ENCODE data around the gene METTL16.

METTL16 gene

DNA sequence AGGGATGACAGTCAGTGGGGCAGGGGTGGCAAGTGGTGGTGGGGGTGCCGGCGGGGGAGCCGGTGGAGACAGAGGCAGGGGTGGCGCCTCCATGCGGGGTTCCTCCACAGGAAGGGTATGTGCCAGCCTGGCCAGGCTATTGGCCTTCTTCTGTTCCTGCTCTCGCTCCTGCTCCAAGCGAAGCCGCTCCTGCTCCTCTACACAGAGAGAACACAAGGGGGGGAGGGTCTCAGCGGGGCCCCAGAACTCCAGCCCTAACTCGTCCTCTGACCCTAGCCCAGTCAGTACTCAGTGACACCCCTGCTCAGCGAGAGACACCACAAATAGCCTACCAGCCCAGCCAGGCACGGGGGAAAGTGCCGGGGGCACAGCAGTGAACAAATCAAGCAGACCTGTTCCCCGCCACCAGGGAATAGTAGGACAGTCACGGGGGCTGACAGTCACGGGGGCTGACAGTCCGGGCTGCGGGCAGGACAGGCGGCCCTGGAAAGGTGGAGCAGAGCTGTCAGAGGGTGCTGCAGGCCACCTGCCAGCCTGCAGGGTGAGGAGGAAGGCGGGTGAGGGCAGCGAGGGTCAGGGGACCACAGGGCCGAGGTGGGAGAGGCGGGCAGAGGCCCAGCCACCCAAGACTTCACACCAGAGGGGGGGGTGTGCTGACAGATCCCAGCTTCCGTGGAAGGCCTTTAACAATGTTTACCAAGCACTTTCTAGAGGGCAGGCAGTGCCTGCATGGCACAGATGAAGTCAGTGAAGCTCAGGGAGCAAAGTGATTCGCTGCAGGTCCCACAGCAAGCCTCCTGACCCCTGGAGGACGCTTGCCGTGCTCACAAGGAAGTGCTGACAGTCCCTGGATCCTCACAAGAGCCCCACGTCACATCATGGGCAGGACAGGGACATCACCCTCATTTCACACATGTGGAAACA lies 116.2 kb downstream of the METTL16 start:
- no peak for DNase-seq (ENCODE audit: low spot score)

DNA sequence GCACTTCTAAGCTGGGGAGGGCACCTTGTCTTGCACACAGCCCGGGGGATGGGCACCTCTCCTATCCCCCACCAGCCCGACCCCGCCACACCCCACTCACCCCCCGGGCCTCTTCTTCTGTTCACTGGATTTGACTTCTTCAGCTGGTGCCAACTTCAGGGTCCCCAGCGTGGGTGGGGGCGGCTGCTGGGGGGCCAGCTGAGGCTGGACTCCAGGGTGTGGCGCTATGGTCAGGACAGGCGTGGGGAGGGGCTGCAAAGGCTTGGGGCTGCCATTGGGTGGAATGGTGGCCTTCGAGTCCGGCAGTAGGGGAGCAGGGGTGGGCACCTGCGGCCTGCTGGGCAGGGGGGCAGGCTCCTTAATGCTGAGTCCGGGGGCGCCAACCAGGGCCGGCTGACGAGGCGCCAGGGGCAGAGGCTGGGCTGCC lies 116.9 kb downstream of the METTL16 start:
- DNase-seq (ENCODE audit: low spot score): no peak

DNA sequence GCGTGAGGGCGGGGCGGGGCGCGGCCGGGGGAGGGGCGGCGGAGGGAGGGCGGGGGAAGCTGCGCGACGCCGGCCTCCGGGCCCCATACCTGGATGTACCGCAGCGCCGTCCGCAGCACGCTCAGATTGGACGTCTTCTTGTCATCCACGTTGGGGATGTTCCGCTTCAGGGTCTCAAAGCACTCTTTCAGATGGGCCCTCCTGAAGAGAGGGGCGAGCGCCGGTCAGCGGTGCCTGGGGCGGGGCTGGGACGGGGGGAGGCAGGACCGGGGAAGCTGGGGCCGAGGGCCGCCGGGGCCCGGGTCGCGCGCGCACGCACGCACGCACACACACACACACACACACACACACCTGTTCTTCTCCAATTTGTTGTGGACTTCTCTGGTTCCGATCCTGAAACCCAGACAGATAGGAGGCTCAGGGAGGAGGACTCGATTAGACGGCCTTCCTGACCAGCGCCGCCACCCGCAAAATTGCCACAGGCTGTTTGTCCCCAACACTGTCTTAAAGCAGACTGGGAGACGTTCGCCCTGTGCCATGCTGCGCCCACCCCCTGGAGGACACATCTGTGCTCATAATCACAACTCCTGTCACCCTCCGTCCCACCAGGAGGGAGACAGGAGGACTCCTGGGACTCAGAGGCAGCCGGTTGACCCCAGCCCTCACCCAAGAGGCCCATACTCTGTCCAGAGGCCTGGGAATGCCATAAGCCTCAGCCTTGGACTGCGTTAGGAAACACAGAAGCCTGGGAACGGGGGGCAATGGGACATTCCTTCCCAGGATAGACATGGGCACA lies 117.5 kb downstream of the METTL16 start:
- DNase-seq (ENCODE audit: low spot score): no peak

DNA sequence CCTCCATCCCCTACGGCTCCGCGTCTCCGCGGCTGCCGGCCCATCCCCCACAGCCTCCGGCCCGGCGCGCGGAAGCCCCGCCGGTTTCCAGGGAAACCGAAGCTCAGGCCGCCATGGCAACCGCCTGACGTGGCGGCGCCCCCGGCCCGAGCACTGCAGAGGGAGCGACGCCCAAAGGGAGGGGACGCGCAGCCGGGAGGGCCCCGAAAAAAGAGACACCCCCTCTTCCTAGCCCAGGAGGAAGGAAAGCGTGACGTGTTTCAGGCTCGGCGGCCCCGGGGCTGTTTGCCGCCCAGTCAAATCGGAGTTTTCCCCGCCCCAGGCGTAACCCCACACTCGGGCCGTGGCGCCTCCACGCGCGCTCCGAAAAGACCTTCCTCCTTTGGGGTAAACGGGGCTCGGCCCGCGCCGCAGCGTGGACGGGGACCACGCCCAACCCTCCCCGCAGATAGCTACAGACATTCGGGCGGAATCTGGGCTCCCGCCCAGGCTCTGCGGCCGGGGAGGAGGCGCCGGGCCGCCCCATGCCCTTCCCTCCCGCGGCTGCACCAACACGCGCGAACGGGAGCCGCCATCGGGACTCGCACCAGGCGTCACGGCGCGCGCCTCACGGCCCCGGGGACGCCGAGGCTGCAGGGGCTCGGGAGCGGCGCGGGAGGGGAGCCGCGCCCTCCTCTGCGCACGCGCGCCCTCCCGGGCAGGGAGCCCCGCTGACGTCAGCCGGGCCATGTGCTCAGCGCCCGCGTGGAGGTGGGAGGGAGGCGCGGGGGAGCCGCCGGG lies 118.3 kb downstream of the METTL16 start:
- DNase-seq (ENCODE audit: low spot score): peak; percentile 90

DNA sequence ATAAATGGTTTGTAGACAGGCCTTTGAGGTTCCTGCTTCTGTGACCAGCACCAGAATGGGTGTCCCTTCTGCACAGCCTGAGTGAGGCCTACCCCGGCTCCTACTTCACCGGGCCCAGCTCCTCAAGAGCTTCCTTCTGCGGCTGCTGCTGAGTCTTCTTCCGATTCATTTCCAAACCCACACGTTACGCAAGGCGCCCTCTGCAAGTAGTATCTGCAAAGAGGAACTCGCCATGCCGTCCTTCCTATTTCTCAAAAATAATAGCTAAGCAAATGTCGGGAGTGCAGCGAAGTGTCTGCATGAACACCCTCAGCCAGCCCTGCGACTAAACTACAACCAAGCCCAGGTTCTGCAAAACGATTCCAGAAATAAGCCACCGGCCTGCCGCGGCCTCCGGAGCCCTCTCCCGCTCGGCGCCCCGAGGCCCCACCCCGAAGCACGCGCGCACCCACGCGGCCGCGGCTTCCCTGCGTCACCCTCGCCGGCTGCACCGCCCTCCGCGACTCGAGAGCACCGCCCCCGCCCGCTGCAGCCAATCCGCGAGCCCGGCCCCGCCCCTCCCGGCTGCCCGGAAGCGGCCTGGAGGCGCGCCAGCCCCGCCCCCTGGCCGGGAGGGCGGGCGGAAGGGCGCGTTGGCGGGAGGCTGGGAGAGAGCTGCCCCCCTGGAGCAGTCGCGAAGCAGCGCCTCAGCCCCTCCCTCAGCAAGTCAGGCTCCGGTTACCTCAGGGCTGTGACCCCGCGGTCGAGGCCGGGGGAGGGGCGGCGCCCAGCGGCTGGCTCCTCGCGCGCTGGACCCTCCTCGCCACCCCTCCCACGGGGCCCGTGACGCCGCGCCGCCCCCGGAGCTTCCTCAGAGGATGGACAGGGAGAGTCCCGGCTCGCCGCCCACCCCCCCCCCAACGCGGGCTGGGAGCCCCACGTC lies 119.2 kb downstream of the METTL16 start:
- peak; percentile 97 for DNase-seq (ENCODE audit: low spot score)

DNA sequence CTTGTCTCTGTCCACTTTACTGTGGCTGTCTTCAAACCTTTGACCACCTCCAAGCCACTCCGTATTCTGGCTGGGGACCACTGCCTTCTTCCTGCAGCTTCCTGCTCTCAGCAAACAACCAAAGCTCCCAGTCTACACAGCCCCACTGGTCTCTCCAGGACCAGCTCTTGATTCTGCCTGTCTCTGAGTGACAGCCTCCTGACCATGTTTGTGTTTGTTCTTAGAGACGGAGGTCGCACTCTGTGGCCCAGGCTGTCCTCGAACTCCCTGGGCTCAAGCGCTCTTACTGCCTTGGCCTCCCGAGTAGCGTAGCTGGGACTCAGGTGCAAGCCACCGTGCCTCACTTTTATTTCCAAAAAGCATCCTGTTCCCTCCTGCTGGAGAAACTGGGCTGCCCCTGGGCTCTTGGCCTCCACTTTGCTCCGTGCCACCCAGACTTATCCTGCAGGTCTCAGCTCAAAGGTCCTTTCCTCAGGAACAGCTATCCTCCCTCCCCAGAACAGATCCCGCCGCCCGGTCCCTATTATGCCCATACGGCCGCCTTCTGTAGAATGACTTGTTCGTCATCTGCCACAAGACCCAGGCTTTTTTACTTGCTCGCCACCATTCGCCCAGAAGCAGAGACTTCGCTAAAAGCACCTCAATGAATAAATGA lies 120.0 kb downstream of the METTL16 start:
- no peak for DNase-seq (ENCODE audit: low spot score)

DNA sequence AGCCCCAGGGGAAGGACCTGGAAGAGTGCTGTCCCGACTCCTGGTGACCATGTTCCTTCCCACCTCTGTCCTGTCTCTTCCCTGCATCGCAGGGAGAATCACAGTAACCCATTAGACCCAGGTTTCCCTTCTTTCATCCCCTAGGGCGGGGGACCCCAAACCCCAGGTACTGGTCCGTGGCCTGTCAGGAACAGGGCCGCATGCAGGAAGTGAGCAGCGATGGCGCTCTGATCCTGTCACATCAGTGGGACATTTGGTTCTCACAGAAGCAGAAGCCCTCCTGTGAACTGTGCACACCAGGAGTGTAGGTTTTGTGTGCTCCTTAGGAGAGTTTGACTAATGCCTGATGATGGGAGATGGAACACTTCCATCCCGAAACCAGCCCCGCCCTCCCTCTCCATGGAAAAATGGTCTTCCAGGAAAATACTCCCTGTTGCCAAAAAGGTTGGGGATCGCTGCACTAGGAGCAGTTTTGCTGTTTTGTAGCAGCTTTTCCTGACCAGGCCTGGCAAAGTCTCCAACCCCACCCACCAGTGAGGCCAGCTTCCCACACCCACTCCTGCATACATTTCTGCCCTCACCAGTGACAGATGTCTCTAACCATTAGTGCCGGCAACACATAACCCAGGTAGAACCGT lies 121.4 kb downstream of the METTL16 start:
- no peak for DNase-seq (ENCODE audit: low spot score)

DNA sequence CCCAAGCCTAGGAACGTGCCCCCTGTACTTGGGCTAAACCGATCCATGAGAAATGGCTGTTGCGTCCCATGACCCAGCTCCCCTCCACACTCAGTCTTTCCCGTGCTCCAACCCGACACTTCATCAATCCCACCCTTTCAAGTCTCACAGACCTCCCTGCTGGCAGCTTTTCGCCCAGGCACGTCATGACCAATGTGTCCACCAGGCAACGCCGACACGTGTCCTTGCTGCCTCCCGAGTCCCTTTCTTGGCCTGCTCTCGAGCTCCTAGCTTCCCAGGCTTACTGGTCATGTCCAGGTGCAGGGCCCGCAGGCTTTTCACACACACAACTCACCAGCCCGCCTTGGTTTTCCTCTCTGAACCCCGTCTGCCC lies 123.0 kb downstream of the METTL16 start:
- no peak for DNase-seq (ENCODE audit: low spot score)

DNA sequence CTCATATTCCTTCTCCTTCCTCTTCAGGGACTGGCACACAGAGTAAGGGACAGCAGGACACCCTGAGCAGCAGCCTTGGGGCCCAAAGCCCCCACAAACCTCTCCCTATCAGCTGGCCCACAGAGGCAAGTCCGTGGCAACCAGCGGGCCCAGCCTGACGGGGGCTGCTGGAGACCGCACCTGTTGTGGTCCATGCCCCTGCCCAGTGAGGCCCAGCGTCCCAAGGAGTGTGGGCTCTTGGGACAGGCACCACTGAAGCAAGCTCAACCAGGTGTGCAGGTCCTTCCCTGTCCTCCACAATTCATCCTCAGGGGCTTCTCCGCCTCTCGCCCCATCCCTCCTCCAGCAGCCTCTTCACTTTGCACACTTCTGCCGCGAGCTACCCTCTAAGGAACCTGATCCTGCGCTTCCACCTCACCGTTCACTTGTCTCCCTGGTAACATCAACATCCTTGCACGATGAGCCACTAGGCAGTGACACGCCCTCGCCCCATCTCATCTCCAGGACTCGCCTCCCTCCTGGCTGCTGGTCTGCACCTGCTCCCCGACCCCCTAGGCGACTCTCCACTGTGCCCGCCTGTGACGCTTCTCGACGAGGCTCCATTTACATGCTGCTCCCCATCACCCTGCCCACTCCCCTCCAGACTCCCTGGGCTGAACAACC lies 123.5 kb downstream of the METTL16 start:
- DNase-seq (ENCODE audit: low spot score): no peak

DNA sequence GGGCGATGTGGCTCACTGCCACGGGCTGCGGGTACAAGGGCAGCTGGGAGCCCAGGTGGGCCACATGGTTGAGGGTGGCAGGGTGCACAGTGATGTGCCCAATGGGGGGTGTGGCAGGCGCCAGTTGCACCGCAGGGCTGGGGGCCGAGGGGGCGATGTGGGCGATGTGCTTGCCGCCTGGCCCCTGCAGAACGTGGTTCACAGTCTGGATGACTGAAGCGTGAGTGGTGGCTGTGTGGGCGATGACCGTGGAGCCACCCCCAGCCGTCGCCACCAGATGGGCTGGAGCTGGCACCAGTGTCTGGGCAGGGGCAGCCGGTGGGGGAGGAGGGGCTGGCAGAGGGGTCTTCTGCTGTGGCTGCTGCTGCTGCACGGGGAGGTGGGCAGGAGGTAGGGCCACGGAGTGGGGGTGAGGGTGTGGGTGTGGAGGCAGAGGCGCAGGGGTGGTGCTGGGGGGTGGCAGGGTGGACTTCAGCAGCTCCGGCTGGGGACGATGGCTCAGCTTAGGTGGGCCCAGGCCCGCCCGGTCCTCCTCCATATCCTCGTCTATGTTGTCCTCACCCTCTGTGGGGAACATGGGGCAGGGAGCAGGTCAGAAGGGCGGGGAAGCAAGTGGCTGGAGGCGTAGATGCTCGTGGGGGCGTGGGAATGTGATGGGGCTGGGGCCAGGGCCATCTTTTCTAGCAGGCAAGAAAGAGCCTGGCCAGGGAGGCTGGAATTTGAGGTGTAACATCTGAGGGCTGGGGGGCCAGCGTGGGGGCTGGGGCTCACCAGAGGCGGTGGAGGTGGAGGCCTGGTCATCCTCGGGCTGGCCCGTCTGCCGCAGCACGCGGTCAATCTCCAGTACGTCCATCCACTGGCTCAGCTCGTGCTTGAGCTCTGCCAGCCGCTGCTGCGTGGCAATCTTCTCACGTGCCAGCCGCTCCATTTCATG lies 124.3 kb downstream of the METTL16 start:
- no peak for DNase-seq (ENCODE audit: low spot score)

DNA sequence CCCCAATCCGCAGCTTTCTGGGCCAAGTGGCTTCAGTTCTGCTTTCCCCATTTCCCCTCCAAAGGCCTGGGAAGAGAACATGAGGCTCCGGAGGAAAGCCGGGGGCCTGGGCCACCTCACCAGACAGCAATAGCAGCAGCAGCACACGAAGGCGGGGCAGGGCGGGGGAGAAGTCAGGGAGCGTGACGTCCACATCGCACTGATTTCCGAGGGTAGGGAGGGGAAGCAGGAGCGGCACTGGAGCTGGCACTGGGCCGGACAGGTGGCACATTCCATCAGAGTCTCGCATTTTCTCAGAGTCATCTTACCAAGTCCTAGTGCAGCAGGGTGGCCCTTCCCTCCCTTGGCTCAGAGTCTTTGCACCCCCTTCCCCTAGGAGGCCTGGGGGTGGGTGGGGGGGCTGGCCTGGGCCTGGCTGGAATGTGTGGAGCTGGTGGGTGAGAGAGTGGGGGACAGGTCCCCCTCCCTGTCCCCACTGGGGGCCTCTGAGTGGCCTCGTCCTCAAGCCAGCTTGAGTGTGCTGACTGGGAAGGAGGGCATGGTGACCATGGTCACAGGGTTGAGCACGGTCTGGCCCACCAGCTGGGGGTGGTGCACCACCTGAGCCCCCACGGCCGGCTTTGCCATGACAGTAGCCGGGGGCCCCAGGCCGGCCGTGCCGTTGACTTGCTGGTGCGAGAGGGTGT lies 125.1 kb downstream of the METTL16 start:
- no peak for DNase-seq (ENCODE audit: low spot score)

DNA sequence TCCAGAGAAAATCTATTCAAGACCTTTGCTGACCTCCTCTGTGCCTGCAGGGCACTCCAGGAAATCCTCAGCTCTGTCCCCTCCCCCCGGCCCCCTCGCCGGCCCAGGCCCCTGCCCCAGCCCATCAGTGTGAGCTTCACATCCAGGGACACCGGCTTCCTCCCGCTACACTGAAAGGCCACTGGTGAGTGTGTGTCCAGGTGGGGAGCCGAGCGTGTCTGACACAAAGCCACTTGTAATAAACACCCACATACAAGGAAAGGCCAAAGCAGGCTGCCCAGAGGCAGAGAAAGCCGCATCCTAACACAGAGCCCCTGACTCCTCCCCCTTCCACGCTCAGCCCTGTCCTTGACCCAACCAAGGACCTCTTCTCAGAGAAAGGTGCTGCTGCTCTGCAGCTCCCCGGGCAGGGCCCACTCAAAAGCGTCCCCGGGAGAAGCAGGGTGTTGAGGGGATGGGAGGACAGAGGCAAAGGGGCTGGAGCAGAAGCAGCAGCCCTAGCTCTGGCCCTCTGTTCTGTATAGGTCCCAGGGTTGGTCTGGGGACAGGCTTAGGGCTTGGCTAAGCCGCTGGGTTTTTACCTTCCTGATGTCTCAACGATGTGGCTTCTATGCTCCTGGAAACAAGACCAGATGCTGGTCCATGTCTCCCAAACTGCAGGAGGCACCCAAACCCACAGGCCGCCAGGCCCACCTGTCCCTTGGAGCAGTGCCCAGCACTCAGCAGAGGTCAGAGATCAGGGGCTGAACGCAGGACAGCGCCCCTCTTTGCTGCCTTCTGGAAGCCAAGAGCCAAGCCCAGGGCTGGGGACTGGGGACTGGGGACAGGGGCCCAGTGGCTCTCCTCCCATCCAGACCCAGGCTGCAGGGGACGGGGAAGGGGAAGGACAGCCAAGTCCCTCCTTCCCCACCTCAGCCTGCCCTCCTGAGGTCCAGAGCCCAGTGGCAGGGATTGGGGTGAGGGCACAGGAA lies 126.2 kb downstream of the METTL16 start:
- no peak for DNase-seq (ENCODE audit: low spot score)

DNA sequence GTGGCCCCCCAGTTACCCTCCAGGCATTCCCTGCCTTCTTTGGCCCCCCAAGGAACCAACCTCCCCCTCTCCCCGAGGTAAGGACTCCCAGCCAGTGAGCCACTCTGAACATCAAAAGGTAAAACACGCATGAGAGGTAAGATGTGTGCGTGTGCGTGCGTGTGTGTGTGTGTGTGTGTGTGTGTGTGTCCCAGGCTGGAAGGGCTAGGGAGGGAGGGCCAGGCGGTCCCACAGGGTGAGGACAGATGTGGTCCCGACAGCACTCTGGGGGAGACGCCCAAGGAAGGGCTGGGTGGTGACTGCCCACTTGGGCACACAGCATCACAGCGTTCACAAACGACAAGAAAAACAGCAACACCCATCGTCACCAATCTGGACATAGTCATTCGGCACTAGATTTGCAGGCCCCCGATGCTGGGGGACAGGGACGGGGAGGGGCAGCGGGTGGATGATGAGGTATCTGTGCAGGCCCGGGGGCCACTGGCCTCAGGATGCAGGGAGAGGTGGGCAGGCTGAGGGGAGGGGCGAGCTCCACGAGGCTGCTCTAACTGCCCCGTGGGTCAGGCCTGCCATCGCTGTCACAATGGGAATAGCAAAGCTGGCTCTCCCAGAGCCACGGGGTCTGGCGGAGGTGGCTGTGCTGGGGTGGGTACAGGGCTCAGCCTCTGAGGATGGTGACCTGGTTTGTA lies 127.1 kb downstream of the METTL16 start:
- DNase-seq (ENCODE audit: low spot score): no peak

DNA sequence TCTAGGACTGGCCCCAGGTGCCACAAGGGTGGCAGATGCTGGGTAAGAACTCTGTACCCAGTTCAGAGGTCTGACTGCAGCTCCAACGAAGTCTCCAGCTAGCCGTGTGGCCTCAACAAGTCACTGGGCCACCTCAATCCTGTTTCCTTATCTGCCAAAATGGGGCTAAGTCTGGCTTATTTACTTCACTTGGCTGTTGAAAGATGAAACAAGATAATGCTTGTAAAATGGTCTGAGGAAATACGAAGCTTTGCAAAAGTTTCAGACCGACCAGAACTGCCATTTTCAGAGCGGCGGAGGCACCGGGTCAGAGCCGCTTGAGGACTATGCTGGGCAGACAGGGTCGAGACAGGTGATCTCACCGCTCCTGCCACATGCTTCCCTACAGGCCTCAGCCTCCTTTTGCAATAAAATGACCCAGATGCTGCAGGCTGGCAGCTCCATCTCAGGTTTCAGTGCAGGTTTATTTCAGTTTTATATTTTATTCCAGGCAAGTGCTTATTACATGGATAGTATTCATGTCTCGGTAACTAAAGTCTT lies 128.0 kb downstream of the METTL16 start:
- no peak for DNase-seq (ENCODE audit: low spot score)

DNA sequence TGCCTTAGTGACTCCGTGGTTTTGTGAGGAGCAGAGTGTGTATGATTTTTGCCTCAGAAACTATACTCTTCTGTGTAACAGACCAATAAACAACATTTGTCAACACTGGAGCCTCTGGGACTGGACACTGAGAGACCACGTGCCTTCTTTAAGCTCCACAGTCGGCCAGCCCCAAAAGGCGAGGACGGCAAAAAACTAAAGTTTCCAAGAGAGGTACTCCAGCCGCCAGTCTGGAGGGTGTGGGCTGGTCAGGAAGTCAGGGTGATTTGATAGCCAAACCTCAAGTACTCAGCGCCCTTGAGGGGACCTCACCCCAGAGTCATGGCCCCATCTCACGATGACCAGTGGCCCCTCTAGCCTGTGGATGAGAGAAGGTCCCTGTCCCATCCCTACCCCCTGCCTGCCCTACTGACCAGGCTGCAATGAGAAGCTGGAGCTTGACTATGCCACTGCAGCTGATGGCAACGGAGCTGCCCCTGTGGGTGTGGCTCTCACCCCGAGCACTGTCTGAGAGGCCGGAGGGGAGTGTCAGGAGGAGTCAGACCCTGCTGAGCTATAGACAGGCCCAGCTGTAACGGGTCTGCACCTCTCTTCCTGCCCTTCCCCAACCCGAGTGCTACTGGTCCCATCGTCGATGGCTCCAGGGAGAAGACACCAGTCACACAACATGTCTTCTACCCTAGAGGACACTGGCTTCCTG lies 130.6 kb downstream of the METTL16 start:
- no peak for DNase-seq (ENCODE audit: low spot score)
